ENCODE measurements around the gene TF.

Gene TF

DNA sequence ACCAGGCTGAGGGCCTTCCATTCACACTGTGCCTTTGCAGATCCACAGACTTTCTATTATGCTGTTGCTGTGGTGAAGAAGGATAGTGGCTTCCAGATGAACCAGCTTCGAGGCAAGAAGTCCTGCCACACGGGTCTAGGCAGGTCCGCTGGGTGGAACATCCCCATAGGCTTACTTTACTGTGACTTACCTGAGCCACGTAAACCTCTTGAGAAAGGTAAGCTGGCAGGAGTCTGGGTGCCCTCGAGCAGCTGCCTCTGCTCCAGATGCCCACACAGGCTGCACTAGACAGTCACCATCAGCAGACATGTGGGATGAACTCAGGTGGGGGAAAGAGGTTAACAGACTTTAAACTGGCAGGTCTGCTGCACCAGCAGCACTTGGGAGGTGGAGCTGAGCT lies 8.3 kb downstream of the TF start:
- H3K4me3 Mint-ChIP-seq = no peak overlapping the region
- DNase-seq (no peak), ATAC-seq (replicated peaks) (no peak)
- H3K4me1 Mint-ChIP-seq = no peaks in the 10 kb centered on the region
- no peak overlapping the region for H3K27ac Mint-ChIP-seq
- H3K27me3 Mint-ChIP-seq = peaks cover 19 to 43% of the 10 kb centered on the region in 2 donors
- no peaks in the 10 kb centered on the region for H3K36me3 Mint-ChIP-seq
- no peaks in the 10 kb centered on the region for H3K9me3 Mint-ChIP-seq

DNA sequence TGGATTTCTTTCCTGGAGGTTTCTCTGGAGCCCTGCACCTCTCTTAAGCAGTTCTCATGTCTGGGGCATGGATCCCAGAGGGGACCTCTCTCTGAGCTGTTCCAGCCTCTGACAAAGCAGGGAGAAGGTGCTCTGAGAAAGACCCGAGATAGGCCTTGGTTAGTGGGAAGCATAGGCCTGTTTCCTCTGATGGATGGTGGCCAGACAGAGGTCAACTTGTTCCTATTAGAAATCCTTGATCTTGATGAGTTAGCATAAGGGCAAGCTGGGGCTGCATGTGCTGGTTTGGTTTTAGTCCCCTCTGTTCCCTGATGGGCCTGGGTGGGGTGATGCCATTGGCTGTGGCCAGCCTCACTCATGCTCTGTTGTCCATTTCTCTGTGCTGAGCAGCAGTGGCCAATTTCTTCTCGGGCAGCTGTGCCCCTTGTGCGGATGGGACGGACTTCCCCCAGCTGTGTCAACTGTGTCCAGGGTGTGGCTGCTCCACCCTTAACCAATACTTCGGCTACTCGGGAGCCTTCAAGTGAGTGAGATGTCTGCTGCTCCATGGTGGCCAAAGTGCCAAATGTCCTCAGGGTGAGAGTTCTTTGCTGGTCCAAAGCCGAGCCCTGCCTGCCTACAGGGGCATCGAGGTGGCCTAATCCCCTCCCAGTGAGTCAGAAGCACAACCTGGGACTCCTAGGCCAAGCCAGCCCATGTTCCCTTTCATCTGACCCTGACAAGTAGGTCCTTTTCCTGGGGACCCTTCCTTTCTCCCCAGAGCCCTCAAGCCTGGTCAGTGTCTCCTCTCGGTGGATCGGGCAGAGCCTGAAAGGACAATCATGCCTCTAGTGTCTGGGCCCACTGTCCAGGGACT lies 9.0 kb downstream of the TF start:
- no peak for DNase-seq
- H3K36me3 Mint-ChIP-seq = no peaks in the 10 kb centered on the region
- ATAC-seq (replicated peaks) = no peak
- peaks cover 17 to 38% of the 10 kb centered on the region in 2 donors for H3K27me3 Mint-ChIP-seq
- H3K9me3 Mint-ChIP-seq = no peaks in the 10 kb centered on the region
- H3K27ac Mint-ChIP-seq = no peak overlapping the region
- H3K4me3 Mint-ChIP-seq = no peak overlapping the region
- H3K4me1 Mint-ChIP-seq = no peaks in the 10 kb centered on the region

DNA sequence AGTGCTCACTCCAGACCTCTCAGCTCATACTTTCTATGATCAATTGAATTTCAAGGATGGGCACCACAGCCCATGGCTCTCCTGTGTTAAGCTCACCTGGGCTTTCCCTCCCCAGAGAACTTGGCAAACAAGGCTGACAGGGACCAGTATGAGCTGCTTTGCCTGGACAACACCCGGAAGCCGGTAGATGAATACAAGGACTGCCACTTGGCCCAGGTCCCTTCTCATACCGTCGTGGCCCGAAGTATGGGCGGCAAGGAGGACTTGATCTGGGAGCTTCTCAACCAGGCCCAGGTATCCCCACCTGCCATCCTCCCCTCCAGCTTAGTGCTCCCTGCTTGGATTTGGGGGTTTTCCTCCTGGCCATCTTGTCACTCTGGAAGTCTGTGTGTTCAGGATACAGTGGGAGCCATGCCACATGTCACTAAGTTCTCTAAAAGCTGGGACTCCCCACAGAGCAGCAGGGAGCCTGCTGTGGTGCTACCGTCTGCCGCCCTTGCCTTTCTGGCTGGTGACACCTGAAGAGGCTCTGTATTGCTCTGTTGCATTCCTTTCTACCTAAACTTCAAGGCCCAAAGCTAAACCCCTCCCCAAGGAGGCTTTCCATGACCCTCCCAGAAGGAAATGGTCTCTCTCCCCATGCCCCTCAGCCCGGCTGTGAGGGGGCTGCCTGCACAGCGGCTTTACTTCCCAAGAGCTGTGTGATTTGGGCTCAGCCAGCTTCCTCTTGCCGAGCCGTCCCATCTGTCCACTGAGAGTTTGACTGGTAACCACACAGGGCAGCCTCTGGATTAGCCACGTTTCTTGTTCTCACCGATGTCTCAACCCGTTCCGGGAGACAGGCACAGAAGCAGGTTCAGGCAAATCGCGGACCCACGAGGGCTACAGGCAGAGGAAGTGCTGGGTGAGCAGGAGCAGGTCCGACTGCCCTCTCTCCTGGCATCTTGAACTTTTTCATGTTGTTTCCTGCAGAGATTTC lies 10.8 kb downstream of the TF start:
- Mint-ChIP-seq H3K27me3 (peaks cover 17 to 34% of the 10 kb centered on the region in 2 donors), H3K27ac (no peak overlapping the region), H3K36me3 (no peaks in the 10 kb centered on the region), H3K4me1 (no peaks in the 10 kb centered on the region), H3K9me3 (no peaks in the 10 kb centered on the region), H3K4me3 (no peak overlapping the region)
- DNase-seq (no peak), ATAC-seq (replicated peaks) (no peak)

DNA sequence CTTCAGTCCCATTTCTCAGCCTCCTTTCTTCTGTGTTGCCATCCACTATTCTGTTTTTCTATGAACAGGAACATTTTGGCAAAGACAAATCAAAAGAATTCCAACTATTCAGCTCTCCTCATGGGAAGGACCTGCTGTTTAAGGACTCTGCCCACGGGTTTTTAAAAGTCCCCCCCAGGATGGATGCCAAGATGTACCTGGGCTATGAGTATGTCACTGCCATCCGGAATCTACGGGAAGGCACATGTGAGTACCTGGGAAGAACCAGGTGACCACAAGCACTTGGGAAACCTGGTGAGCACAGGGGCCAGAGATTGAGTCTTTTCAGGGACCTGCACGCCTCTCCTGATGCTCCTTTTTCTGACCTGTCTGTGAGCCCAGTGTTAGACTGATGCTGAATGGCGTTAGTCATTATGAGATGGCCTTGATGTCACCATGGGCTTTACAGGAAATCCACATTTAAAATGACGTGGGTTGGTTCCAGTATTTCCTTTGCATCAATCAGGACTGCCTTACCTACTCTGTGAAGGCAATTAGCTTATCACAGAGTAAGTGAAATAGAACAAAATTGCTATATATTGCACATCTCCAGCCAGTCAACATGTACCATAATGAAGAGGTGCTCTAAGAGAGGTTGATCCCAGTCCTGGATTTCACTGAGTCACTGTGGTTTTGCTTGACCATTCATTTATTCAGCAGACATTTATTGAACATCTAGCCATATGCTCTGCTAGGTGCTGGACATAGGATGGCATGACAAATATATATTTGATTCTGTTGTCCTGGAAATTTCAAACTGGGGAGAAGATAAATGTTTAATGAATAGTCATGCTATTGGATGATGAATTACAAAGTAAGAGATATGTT lies 11.7 kb downstream of the TF start:
- H3K4me3 Mint-ChIP-seq = no peak overlapping the region
- DNase-seq (no peak), ATAC-seq (replicated peaks) (no peak)
- no peaks in the 10 kb centered on the region for H3K36me3 Mint-ChIP-seq
- no peak overlapping the region for H3K27ac Mint-ChIP-seq
- peaks cover 17 to 34% of the 10 kb centered on the region in 2 donors for H3K27me3 Mint-ChIP-seq
- H3K4me1 Mint-ChIP-seq = no peaks in the 10 kb centered on the region
- no peaks in the 10 kb centered on the region for H3K9me3 Mint-ChIP-seq

DNA sequence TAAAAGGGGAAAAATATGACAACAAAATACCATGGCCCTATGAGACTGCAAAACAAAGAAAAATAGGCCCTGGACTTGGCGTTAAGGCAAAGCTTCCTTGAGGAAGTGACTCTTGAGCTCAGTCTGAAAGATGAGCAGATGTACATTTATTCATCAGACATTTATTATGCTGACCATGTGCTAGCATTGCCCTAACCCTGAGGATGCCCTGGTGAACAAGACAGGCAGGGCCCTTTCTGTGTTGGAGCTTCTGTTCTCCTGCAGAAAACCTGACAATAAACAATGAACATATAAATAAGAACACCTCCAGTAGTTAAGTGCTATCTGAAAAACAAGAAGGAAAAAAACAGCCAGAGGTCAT lies 12.4 kb downstream of the TF start:
- Mint-ChIP-seq H3K27ac (no peak overlapping the region), H3K9me3 (no peaks in the 10 kb centered on the region), H3K4me1 (no peaks in the 10 kb centered on the region), H3K4me3 (no peak overlapping the region), H3K27me3 (peaks cover 19 to 35% of the 10 kb centered on the region in 2 donors), H3K36me3 (no peaks in the 10 kb centered on the region)
- ATAC-seq (replicated peaks) (no peak), DNase-seq (no peak)

DNA sequence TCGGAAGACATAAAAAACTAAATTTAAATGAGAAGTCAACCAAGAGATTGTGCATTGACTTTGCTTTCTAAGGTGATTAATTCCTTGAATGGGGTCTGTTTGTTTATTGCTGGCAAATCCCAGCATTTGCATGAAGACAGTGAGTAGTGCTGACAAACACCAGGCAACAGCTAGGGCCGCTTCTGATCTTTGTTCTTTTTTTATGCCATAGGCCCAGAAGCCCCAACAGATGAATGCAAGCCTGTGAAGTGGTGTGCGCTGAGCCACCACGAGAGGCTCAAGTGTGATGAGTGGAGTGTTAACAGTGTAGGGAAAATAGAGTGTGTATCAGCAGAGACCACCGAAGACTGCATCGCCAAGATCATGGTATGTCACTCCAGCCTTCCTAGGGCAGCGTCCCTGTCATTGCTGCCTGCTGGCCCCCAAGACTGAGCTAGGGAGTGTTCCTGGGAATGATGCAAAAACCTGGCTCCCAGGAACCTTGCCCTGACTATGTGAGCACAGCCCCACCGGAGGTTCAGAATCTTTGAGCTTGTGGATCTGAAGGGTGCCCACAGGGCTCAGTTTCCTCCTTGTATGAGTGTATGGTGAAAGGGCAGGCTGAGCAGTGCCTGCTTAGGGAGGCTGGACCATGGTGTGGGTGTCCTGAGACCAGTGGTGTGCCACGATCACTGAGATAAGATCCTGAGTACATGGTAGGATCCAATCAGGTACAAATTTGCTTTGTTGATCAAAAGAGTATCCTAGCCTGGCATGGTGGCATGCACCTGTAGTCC lies 13.0 kb downstream of the TF start:
- Mint-ChIP-seq H3K9me3 (no peaks in the 10 kb centered on the region), H3K4me3 (no peak overlapping the region), H3K4me1 (no peaks in the 10 kb centered on the region), H3K27me3 (peaks cover 24 to 41% of the 10 kb centered on the region in 2 donors), H3K36me3 (no peaks in the 10 kb centered on the region), H3K27ac (no peak overlapping the region)
- ATAC-seq (replicated peaks) (no peak), DNase-seq (no peak)

DNA sequence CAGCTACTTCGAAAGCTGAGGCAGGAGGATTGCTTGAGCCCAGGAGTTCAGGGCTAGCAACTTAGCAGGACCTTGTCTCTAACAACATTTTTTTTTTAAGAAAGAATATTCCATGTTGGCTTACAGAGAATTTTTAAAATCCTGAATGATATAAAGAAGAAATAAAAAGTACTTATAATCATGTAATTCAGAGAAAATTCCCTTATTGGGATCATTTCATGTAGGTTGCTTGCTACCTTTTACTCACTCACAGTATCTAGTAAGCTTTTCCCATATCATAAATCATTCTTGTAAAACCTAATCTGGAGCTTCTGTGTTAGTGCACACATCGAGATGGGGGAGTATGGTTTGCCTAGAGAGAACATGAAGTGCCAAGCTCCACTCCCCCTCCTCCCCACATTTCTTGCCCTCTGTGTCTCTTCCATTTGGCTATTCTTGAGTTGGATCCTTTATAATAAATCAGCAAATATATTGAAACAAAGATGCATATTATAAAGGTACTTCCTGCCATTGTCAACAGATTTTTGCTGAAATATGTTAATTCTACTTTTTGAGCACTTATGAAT lies 13.6 kb downstream of the TF start:
- no peaks in the 10 kb centered on the region for H3K36me3 Mint-ChIP-seq
- peaks cover 24 to 43% of the 10 kb centered on the region in 2 donors for H3K27me3 Mint-ChIP-seq
- no peak overlapping the region for H3K27ac Mint-ChIP-seq
- DNase-seq (no peak), ATAC-seq (replicated peaks) (no peak)
- no peaks in the 10 kb centered on the region for H3K4me1 Mint-ChIP-seq
- H3K9me3 Mint-ChIP-seq = no peaks in the 10 kb centered on the region
- H3K4me3 Mint-ChIP-seq = no peak overlapping the region

DNA sequence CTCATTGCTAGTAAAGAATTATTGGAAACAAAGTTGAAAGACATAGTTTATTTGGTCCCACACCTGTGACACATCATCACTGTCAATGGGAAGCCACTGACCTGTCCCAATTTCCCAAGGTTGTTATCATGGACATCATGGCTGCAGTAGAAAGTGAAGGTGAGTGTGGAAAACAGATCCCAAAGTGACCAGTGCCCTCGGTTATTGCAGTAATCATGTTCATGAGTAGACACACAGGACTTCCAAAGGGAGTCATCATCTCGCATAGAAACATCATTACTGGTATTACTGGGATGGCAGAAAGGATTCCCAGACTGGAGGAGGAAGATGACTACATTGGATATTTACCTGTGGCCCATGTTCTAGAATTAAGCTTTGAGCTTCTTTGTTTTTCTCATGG lies 14.7 kb downstream of the TF start:
- no peaks in the 10 kb centered on the region for H3K4me1 Mint-ChIP-seq
- no peak overlapping the region for H3K4me3 Mint-ChIP-seq
- no peak for DNase-seq
- no peak overlapping the region for H3K27ac Mint-ChIP-seq
- no peaks in the 10 kb centered on the region for H3K9me3 Mint-ChIP-seq
- peaks cover 26 to 40% of the 10 kb centered on the region in 2 donors for H3K27me3 Mint-ChIP-seq
- no peaks in the 10 kb centered on the region for H3K36me3 Mint-ChIP-seq
- ATAC-seq (replicated peaks) = no peak

DNA sequence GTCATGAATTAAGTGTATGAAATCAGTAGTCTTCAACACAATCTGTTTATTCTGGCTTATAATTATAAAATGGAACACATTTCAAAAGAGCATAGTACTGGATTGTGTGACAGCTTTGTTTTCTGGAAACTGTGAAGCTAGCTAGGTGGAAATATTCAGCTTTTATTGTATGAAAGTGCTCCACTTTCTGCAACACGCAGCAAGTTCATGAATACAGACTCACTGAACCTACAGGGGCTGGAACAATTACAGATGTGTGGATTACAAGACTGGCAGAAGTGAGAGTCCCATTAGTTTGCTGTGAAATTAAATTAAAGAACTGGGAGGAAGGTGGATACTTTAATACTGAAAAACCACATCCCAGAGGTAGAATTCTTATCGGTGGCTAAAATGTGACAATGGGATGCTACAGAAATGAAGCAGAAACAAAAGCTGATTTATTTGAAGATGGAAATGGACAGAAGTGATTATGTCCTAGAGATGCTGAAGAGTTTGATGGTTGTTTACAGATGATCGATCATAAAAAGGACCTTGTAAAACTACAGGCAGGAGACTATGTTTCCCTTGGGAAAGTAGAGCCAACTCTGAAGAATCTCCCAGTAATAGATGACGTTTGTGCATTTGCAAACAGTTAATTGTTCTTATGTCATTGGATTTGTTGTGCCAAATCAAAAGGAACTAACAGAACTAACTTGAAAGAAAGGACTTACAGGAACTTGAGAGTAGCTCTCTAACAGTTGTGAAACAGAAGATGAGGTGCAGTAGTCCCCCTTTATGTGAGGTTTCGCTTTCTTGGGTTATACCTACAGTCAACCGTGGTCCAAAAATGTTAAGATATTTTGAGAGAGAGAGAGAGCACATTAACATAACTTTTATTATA lies 15.7 kb downstream of the TF start:
- Mint-ChIP-seq H3K4me1 (no peaks in the 10 kb centered on the region), H3K27me3 (peaks cover 26 to 39% of the 10 kb centered on the region in 2 donors), H3K36me3 (no peaks in the 10 kb centered on the region), H3K9me3 (no peaks in the 10 kb centered on the region), H3K4me3 (no peak overlapping the region), H3K27ac (no peak overlapping the region)
- DNase-seq (no peak), ATAC-seq (replicated peaks) (no peak)

DNA sequence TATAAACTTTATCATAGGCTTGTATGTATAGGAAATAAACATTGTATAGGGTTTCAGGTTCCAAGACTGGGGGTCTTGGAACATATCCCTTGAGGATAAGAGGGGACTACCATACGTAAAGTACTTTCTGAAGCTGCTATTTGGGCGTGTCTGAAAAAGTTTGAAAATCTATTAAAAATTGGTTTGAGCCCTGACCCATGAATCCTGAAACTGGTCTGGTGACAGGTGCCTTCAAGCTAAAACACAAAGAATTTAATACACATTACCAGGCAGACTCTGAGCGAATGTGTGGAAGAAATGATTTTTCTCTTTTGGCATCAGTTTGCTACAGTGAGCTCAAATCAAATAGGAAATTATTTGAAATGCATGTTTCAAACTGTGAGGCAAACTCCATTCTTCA lies 16.3 kb downstream of the TF start:
- peaks cover 22 to 33% of the 10 kb centered on the region in 2 donors for H3K27me3 Mint-ChIP-seq
- no peaks in the 10 kb centered on the region for H3K9me3 Mint-ChIP-seq
- H3K36me3 Mint-ChIP-seq = no peaks in the 10 kb centered on the region
- H3K4me1 Mint-ChIP-seq = no peaks in the 10 kb centered on the region
- no peak overlapping the region for H3K27ac Mint-ChIP-seq
- no peak for DNase-seq
- no peak overlapping the region for H3K4me3 Mint-ChIP-seq
- ATAC-seq (replicated peaks) = no peak

DNA sequence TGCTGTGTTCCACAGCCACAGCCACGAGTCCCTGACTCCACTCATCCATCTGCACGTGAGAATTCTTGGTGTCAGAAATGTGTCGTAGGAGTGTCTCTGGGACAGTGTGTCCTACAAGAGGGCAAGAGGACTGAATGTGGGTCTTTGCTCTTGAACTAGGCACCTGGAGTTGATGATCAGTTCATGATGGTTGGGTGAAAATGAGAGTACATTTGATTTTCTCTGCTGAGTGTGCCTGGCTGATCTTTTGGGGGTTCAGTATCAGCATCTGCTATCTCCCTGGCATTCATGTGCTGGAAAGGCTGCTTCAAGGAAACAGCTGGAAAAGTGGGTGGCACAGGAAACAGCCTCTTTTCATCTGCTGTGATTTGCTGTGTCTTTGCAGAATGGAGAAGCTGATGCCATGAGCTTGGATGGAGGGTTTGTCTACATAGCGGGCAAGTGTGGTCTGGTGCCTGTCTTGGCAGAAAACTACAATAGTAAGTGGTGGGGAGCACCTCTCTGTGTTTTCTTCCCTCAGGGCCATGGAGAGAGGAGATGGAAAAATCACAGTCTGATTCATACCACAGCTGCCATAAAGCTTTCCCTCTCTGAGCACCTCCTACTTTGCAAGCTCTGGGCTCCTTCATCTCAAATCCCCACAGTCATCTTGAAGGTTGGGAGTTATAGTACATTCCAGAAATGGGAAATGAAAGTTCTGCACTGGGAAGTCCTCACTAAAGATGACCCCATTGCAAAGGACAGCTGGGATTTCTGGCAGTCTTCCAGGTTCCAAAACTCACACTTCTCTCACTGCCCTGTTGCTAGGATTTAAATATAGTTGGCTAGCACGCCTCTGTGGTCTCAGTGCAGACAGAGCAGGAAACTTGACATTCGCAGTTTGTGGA lies 17.8 kb downstream of the TF start:
- Mint-ChIP-seq H3K4me3 (no peak overlapping the region), H3K9me3 (no peaks in the 10 kb centered on the region), H3K4me1 (no peaks in the 10 kb centered on the region), H3K27ac (no peak overlapping the region), H3K36me3 (no peaks in the 10 kb centered on the region), H3K27me3 (peaks cover 16 to 21% of the 10 kb centered on the region in 2 donors)
- ATAC-seq (replicated peaks) = no peak
- DNase-seq = no peak

DNA sequence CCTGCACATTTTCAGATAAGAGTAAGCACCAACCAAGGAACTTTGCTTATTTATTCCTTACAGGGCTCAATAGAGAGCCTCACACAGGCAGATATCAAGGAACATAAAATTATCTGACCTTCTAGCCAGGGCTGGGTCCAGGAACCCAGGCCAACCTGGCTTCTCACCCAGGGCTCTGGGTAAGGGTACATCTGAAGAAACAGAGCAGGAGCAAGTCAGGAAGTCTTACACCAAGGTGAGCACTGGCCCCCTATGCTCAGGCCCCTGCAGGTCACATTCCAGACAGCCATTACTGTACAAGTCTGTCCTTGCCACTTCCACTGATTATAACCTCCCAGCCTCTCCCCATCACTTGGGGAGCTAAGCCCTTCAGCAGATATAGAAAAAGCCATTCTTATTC lies 19.1 kb downstream of the TF start:
- no peaks in the 10 kb centered on the region for H3K9me3 Mint-ChIP-seq
- no peak overlapping the region for H3K4me3 Mint-ChIP-seq
- ATAC-seq (replicated peaks) (no peak), DNase-seq (no peak)
- no peaks in the 10 kb centered on the region for H3K4me1 Mint-ChIP-seq
- no peak overlapping the region for H3K27ac Mint-ChIP-seq
- no peaks in the 10 kb centered on the region for H3K36me3 Mint-ChIP-seq
- peaks cover 15 to 17% of the 10 kb centered on the region in 2 donors for H3K27me3 Mint-ChIP-seq

Data from stimulated activated naive B cell treated with anti-CD40 and anti-IgM and Interleukin-4, amounts not matched to agents 10 μg/mL and 1 μg/mL and 100 μg/mL, for 72 hours (primary cell).